ENCODE measurements around the gene MCCC1.

MCCC1 gene

DNA sequence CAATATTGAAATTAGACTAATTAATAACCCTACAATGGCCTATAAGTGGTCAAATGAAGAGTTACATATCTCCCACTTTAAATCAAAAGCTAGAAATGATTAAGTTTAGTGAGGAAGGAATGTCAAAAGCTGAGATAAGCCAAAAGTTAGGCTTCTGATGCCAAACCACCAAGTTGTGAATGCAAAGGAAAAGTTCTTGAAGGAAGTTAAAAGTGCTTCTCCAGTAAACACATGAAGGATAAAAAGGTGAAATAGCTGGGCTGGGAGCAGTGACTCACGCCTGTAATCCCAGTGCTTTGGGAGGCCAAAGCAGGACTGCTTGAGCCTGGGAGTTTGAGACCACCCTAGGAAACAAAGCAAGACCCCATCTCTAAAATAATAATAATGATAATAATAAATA lies 72.0 kb downstream of the MCCC1 start:
- Histone ChIP-seq H3K9me3 (ENCODE audit: low read depth, low read length) (no peaks in the 10 kb centered on the region), H3K9ac (ENCODE audit: insufficient read length) (no peak overlapping the region), H3K4me3 (no peak overlapping the region), H3K36me3 (ENCODE audit: insufficient read depth, low read length) (peaks cover 32% of the 10 kb centered on the region), H3K27ac (no peak overlapping the region)
- no peak for TF ChIP-seq POLR2AphosphoS5 (IDR thresholded peaks at IDR 0.05; ENCODE audit: borderline replicate concordance, low read depth, low read length)
- no peak for TF ChIP-seq EZH2 (IDR thresholded peaks at IDR 0.05)
- TF ChIP-seq FOXP2 (optimal IDR thresholded peaks at IDR 0.05; ENCODE audit: control extremely low read depth, extremely low read length, insufficient read depth), result no peak
- no peak for DNase-seq (ENCODE audit: low read depth, low spot score)

DNA sequence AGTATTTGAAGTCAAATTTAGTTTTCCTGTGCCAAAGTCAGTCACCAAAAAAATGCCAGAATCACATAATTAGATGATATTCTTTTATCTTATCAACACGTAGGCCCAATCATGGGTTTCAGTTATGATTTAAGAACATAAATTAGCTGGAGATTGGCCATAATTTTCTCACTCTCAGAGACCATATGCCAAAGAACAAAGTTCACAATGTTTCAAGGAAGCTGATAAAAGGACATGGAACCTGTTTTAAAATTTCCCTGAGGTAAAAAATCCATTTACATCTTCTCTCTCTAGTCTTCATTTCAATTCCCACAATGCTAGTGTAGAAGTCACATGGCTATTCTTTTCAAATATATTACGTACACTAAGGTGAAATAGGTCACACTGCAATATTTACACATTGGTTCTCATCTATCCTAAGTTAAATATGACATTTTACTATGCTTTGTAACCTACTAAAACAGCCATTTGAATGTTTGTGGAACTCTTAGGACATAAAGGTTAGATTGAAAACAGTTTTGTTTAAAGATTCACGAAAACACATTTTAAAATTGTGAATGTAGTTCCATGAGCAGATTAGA lies 76.3 kb downstream of the MCCC1 start:
- DNase-seq (ENCODE audit: low read depth, low spot score), result no peak
- Histone ChIP-seq H3K9me3 (ENCODE audit: low read depth, low read length) (no peaks in the 10 kb centered on the region), H3K9ac (ENCODE audit: insufficient read length) (no peak overlapping the region), H3K4me3 (no peak overlapping the region), H3K27ac (no peak overlapping the region), H3K36me3 (ENCODE audit: insufficient read depth, low read length) (peaks cover 43% of the 10 kb centered on the region)
- TF ChIP-seq FOXP2 (optimal IDR thresholded peaks at IDR 0.05; ENCODE audit: control extremely low read depth, extremely low read length, insufficient read depth) (no peak), POLR2AphosphoS5 (IDR thresholded peaks at IDR 0.05; ENCODE audit: borderline replicate concordance, low read depth, low read length) (no peak), EZH2 (IDR thresholded peaks at IDR 0.05) (no peak)

DNA sequence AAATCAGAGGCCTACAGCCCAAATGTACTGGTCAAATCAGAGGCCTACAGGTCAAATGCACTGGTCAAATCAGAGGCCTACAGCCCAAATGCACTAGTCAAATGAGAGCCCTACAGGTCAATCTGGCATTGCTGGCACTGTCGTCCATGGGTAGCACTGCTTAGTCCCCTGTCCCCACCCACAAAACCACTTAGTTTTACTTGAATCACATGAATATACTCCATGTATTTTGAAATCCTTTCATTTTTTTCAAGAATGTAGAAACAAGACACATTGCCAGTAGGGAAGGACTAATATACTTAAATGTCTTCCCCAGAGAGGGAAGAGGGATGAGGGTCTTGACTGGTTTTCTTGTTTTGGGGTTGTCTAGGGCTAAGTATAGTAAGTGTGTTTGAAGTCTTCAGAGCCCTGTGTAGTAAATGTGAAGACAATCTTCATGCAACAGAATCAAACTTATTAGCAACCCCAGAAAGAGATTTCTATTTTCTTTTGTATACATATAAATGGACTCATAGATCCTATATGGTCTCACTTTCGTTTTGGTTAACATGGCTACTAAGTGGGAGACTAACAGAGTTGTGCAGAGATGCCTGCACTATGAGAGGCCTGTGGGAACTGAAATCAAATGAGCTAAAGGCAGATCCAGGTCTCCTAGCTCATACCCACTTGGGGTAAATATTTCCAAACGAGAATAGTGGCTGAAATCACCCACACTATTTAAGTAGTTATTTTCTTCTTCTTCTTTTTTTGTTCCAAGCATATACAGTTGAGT lies 80.7 kb downstream of the MCCC1 start:
- H3K36me3 ChIP-seq (ENCODE audit: insufficient read depth, low read length), result peaks cover 40% of the 10 kb centered on the region

DNA sequence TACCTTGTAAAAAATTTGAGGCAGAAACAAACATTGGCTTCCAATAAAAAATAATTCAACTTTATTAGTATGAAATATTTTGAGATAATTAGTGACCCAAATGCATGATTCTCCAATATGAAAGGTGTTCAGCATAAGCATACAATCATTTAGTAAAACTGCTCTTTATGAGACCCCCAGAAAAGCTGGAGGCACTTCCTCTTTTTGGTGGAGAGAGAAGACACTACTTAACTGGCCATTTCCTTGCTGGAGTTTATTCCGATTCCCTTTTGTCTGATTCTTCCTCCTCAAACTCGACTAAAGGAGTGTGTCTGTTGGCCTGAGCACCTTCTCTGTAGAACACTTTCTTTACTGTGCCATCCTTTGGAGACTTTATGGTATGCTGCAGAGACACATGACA lies 84.1 kb downstream of the MCCC1 start:
- H3K4me3 ChIP-seq, result no peak overlapping the region
- no peak for DNase-seq (ENCODE audit: low read depth, low spot score)
- H3K27ac ChIP-seq, result no peak overlapping the region
- no peak for TF ChIP-seq EZH2 (IDR thresholded peaks at IDR 0.05)
- no peak for TF ChIP-seq FOXP2 (optimal IDR thresholded peaks at IDR 0.05; ENCODE audit: control extremely low read depth, extremely low read length, insufficient read depth)
- no peak overlapping the region for H3K9ac ChIP-seq (ENCODE audit: insufficient read length)
- no peaks in the 10 kb centered on the region for H3K9me3 ChIP-seq (ENCODE audit: low read depth, low read length)
- H3K36me3 ChIP-seq (ENCODE audit: insufficient read depth, low read length), result peaks cover 26% of the 10 kb centered on the region

More for the DNA sequence above, 80.7 kb downstream of the MCCC1 start:
- TF ChIP-seq EZH2 (IDR thresholded peaks at IDR 0.05) (no peak), FOXP2 (optimal IDR thresholded peaks at IDR 0.05; ENCODE audit: control extremely low read depth, extremely low read length, insufficient read depth) (no peak), POLR2AphosphoS5 (IDR thresholded peaks at IDR 0.05; ENCODE audit: borderline replicate concordance, low read depth, low read length) (no peak)
- H3K9ac ChIP-seq (ENCODE audit: insufficient read length), result no peak overlapping the region
- H3K4me3 ChIP-seq, result no peak overlapping the region
- H3K27ac ChIP-seq, result no peak overlapping the region
- H3K9me3 ChIP-seq (ENCODE audit: low read depth, low read length), result no peaks in the 10 kb centered on the region
- peak; percentile 47 for DNase-seq (ENCODE audit: low read depth, low spot score)

DNA sequence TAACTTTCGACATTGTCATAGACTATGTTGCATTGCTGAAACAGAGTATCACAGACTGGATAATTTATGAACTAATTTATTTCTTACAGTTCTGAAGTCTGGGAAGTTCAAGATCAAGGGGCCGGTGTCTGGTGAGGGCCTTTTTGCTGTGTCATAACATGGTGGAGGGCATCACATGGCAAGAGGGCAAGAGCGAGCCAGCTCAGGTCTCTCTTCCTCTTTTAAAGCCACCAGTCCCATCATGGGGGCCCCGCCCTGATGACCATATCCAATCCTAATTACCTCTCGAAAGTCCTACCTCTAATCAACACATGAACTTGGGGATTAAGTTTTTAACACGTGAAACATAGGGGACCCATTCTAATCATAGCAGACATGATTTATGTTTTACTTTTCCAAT lies 85.4 kb downstream of the MCCC1 start:
- no peaks in the 10 kb centered on the region for H3K9me3 ChIP-seq (ENCODE audit: low read depth, low read length)
- H3K36me3 ChIP-seq (ENCODE audit: insufficient read depth, low read length), result peaks cover 15% of the 10 kb centered on the region
- TF ChIP-seq POLR2AphosphoS5 (IDR thresholded peaks at IDR 0.05; ENCODE audit: borderline replicate concordance, low read depth, low read length) (no peak), EZH2 (IDR thresholded peaks at IDR 0.05) (no peak), FOXP2 (optimal IDR thresholded peaks at IDR 0.05; ENCODE audit: control extremely low read depth, extremely low read length, insufficient read depth) (no peak)
- no peak for DNase-seq (ENCODE audit: low read depth, low spot score)
- no peak overlapping the region for H3K4me3 ChIP-seq
- H3K27ac ChIP-seq, result no peak overlapping the region
- H3K9ac ChIP-seq (ENCODE audit: insufficient read length), result no peak overlapping the region

DNA sequence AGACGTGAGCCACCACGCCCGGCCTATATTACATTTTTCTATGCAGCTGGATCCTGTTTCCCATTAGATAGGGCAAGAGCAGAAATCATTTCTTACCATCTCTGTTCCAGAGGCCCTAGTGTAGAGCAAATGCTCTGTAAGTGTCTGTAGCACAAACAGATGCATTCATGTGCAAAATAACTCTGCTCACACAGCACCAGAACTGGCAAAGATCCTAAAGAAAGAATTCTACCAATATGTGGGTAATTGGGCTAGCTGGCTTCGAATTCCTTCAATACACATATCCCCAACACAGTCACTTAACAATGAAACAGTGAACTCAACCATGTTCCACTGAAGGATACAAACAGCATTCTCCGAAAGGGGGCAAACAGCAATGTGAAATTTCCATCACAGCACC lies 86.2 kb downstream of the MCCC1 start:
- Histone ChIP-seq H3K36me3 (ENCODE audit: insufficient read depth, low read length) (peaks cover 9% of the 10 kb centered on the region), H3K9ac (ENCODE audit: insufficient read length) (no peak overlapping the region), H3K9me3 (ENCODE audit: low read depth, low read length) (no peaks in the 10 kb centered on the region), H3K4me3 (no peak overlapping the region), H3K27ac (no peak overlapping the region)
- DNase-seq (ENCODE audit: low read depth, low spot score), result no peak
- TF ChIP-seq EZH2 (IDR thresholded peaks at IDR 0.05), result no peak
- TF ChIP-seq POLR2AphosphoS5 (IDR thresholded peaks at IDR 0.05; ENCODE audit: borderline replicate concordance, low read depth, low read length), result no peak

DNA sequence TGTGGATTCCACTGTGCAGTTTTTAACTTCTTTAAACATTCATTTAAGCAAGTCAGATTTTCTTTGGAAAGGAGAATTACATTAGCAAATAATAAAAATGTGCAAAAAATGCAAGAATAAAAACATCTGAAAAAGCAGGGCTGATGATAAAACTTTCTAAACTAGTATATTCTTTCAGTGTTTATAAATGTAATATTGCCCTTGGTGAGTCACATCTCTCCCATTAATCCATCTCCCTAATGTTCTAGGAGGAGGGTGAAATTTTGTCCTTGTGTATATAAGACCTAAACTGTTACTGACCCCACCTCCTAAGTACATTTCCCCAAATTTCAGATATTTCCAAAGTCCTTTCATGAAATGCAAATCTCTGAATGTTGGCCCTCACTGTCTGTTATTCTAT lies 90.5 kb downstream of the MCCC1 start:
- Histone ChIP-seq H3K9ac (ENCODE audit: insufficient read length) (no peak overlapping the region), H3K27ac (no peak overlapping the region), H3K9me3 (ENCODE audit: low read depth, low read length) (no peaks in the 10 kb centered on the region), H3K4me3 (no peak overlapping the region), H3K36me3 (ENCODE audit: insufficient read depth, low read length) (no peaks in the 10 kb centered on the region)
- no peak for TF ChIP-seq POLR2AphosphoS5 (IDR thresholded peaks at IDR 0.05; ENCODE audit: borderline replicate concordance, low read depth, low read length)
- no peak for TF ChIP-seq FOXP2 (optimal IDR thresholded peaks at IDR 0.05; ENCODE audit: control extremely low read depth, extremely low read length, insufficient read depth)
- TF ChIP-seq EZH2 (IDR thresholded peaks at IDR 0.05), result no peak
- DNase-seq (ENCODE audit: low read depth, low spot score), result no peak

DNA sequence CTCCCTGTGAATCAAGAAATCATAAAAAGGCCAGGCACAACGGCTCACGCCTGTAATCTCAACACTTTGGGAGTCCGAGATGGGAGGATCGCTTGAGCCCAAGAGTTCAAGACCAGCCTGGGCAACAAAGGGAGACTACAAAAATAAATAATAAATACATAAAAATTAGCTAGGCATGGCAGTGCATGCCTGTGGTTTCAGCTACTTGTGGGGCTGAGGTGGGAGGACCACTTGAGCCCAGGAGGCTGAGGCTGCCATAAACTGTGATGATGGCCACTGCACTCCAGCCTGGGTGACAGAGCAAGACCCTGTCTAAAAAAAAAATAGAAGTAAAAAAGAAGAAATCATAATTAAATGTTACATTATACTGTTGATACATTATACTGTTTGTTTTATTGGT lies 91.0 kb downstream of the MCCC1 start:
- H3K4me3 ChIP-seq, result no peak overlapping the region
- H3K36me3 ChIP-seq (ENCODE audit: insufficient read depth, low read length), result no peaks in the 10 kb centered on the region
- TF ChIP-seq FOXP2 (optimal IDR thresholded peaks at IDR 0.05; ENCODE audit: control extremely low read depth, extremely low read length, insufficient read depth), result no peak
- TF ChIP-seq EZH2 (IDR thresholded peaks at IDR 0.05), result no peak
- TF ChIP-seq POLR2AphosphoS5 (IDR thresholded peaks at IDR 0.05; ENCODE audit: borderline replicate concordance, low read depth, low read length), result no peak
- H3K9me3 ChIP-seq (ENCODE audit: low read depth, low read length), result no peaks in the 10 kb centered on the region
- no peak overlapping the region for H3K27ac ChIP-seq
- no peak overlapping the region for H3K9ac ChIP-seq (ENCODE audit: insufficient read length)
- no peak for DNase-seq (ENCODE audit: low read depth, low spot score)

Measured in SK-N-MC (cell line).